ENCODE measurements around the gene CDC14A. TPM values are rescaled to one million over a fixed set of nuclear protein-coding genes. Genes with fewer than 3 reads are reported as not detected.

Gene CDC14A
- total and polyA plus RNA-seq, 10 donors = 3.8 to 58.5 (median 27.3) TPM

GRCh38 chr1:100524355-100524754 is 172.0 kb downstream of the CDC14A start:
- TF ChIP-seq POLR2A (IDR thresholded peaks at IDR 0.05) (no peak), CTCF (IDR thresholded peaks at IDR 0.05 in 8 of 11, conservative IDR thresholded peaks at IDR 0.05 in 3 of 11) (no peak), POLR2AphosphoS5 (IDR thresholded peaks at IDR 0.05) (no peak)
- peaks cover 0 to 1% (median 0%) of the 10 kb centered on the region in 6 donors for H3K36me3 ChIP-seq
- WGBS, 5 donors = 89 to 97% (median 95%) methylated on average over 4 of the region's 4 CpGs
- intact Hi-C loops (cut with DNase I; ENCODE audit: low total_unique reads) = no loop called here
- peaks cover 0 to 26% (median 3%) of the 10 kb centered on the region in 6 donors for H3K4me1 ChIP-seq
- no peak for DNase-seq
- no peak overlapping the region for H3K27ac ChIP-seq
- no peaks in the 10 kb centered on the region for H3K9me3 ChIP-seq
- H3K27me3 ChIP-seq (replicated peaks in 1 of 7) = no peaks in the 10 kb centered on the region
- H3K4me3 ChIP-seq = no peak overlapping the region

- Histone ChIP-seq H3K27ac (no peak overlapping the region), H3K36me3 (no peaks in the 10 kb centered on the region), H3K4me1 (peaks cover 4 to 52% (median 16%) of the 10 kb centered on the region in 6 donors), H3K9me3 (no peaks in the 10 kb centered on the region), H3K4me3 (no peak overlapping the region), H3K27me3 (replicated peaks in 1 of 7) (no peaks in the 10 kb centered on the region)
- DNase-seq = no peak
- intact Hi-C loops (cut with DNase I; ENCODE audit: low total_unique reads) = no loop called here
- TF ChIP-seq CTCF (IDR thresholded peaks at IDR 0.05 in 8 of 11, conservative IDR thresholded peaks at IDR 0.05 in 3 of 11) = no peak
- no peak for TF ChIP-seq POLR2AphosphoS5 (IDR thresholded peaks at IDR 0.05)
- no peak for TF ChIP-seq POLR2A (IDR thresholded peaks at IDR 0.05)
- 71 to 92% (median 84%) methylated on average over 2 of the region's 2 CpGs for WGBS, 5 donors
These were observed 174.6 kb downstream of the CDC14A start for GRCh38 chr1:100526894-100527293.

- no peak for TF ChIP-seq POLR2A (IDR thresholded peaks at IDR 0.05)
- Histone ChIP-seq H3K4me3 (no peak overlapping the region), H3K9me3 (no peaks in the 10 kb centered on the region), H3K27me3 (replicated peaks in 1 of 7) (no peaks in the 10 kb centered on the region), H3K4me1 (peaks cover 4 to 54% (median 20%) of the 10 kb centered on the region in 6 donors), H3K36me3 (no peaks in the 10 kb centered on the region), H3K27ac (peak overlapping the region in 6 of 8 donors; percentile 67 to 83 (median 74))
- WGBS, 5 donors = 60 to 71% (median 64%) methylated on average over 2 of the region's 2 CpGs
- no peak for DNase-seq
- intact Hi-C loops (cut with DNase I; ENCODE audit: low total_unique reads) = no loop called here
These were observed 176.6 kb downstream of the CDC14A start for GRCh38 chr1:100528871-100529270.

- no peak for DNase-seq
- WGBS, 5 donors = 84 to 85% (median 85%) methylated on average over 5 of the region's 5 CpGs
- Histone ChIP-seq H3K27ac (peak overlapping the region in 7 of 8 donors; percentile 67 to 83 (median 73)), H3K4me3 (no peak overlapping the region), H3K9me3 (no peaks in the 10 kb centered on the region), H3K36me3 (no peaks in the 10 kb centered on the region), H3K27me3 (replicated peaks in 1 of 7) (no peaks in the 10 kb centered on the region), H3K4me1 (peaks cover 4 to 59% (median 24%) of the 10 kb centered on the region in 6 donors)
- intact Hi-C loops (cut with DNase I; ENCODE audit: low total_unique reads) = no loop called here
- TF ChIP-seq POLR2A (IDR thresholded peaks at IDR 0.05) (no peak), CTCF (IDR thresholded peaks at IDR 0.05 in 8 of 11, conservative IDR thresholded peaks at IDR 0.05 in 3 of 11) (no peak), POLR2AphosphoS5 (IDR thresholded peaks at IDR 0.05) (no peak)
These were observed 177.8 kb downstream of the CDC14A start for GRCh38 chr1:100530141-100530540.
